Tibial nerve (tissue), 4 donors: Measurements from ENCODE around the gene JARID2. TPM values are rescaled to one million over a fixed set of nuclear protein-coding genes. Genes with fewer than 3 reads are reported as not detected.

Experiments
- DNase-seq, 2 donors: peaks; one replicate each; pipeline ENCODE4 v3.0.0-alpha.2; 2019; ENCODE audit warnings: low spot score in 2 of 2
- H3K27ac ChIP-seq, 4 donors: fragments of 200-600 bp; sonication (generic) in 3 of 4; one replicate each; pipeline ENCODE4 v1.5.1; 2017 to 2019; ENCODE audit warnings: mild to moderate bottlenecking in 1 of 4
- H3K27me3 ChIP-seq, 2 donors: fragments of 200-600 bp; sonication (generic) in 1 of 2; one replicate each; pipeline versions ENCODE4 v1.5.1 to v1.6.0; 2017 to 2019
- H3K36me3 ChIP-seq, 3 donors: fragments of 200-600 bp; sonication (generic); one replicate each; pipeline ENCODE4 v1.5.1; 2018 to 2019
- H3K4me1 ChIP-seq, 4 donors: fragments of 200-600 bp; sonication (generic) in 3 of 4; one replicate each; pipeline ENCODE4 v1.5.1; 2017 to 2019
- H3K4me3 ChIP-seq, 4 donors: fragments of 200-600 bp; sonication (generic) in 3 of 4; one replicate each; pipeline ENCODE4 v1.5.1; 2017 to 2019; ENCODE audit warnings: mild to moderate bottlenecking in 1 of 4, moderate library complexity in 1 of 4
- H3K9me3 ChIP-seq, 4 donors: fragments of 200-600 bp; sonication (generic) in 3 of 4; one replicate each; pipeline ENCODE4 v1.5.1; 2017 to 2019
- EP300 ChIP-seq, 2 donors: sonication (generic); formaldehyde crosslinking; IDR thresholded peaks; one replicate each; pipeline ENCODE4 v1.6.1; 2017; ENCODE audit warnings: antibody characterized with exemption in 2 of 2, mild to moderate bottlenecking in 1 of 2
- POLR2A ChIP-seq, 2 donors: fragments of 450-650 bp; IDR thresholded peaks; one replicate each; pipeline ENCODE4 v1.6.1; 2017; ENCODE audit warnings: antibody characterized with exemption in 2 of 2, mild to moderate bottlenecking in 2 of 2, moderate library complexity in 2 of 2
- WGBS, 2 donors: methylation state at CpG; one replicate each; pipeline ENCODE4 v1.1.5; 2018; 5-methylcytosine and 5-hydroxymethylcytosine counted together
- total RNA-seq, 4 donors: library from RNA; depleted of rRNA; stranded (reverse); fragments of >200 nt; gene quantifications; one replicate each; pipeline ENCODE4 v1.1.0, GENCODE V29; 2016
- TF ChIP-seq, protein P1 (sequence below), 5 experiments: fragments of 200-600 bp in 3 of 5; fragments of 450-650 bp in 2 of 5; sonication (generic) in 3 of 5; IDR thresholded peaks; one replicate each; pipeline ENCODE4 v1.5.1; 2016 to 2019; ENCODE audit warnings: antibody characterized with exemption in 5 of 5, mild to moderate bottlenecking in 3 of 5, moderate library complexity in 2 of 5

The JARID2 gene
- total RNA-seq, 4 donors from 2014 or later: 9.0 to 26.1 (median 9.8) TPM

DNA sequence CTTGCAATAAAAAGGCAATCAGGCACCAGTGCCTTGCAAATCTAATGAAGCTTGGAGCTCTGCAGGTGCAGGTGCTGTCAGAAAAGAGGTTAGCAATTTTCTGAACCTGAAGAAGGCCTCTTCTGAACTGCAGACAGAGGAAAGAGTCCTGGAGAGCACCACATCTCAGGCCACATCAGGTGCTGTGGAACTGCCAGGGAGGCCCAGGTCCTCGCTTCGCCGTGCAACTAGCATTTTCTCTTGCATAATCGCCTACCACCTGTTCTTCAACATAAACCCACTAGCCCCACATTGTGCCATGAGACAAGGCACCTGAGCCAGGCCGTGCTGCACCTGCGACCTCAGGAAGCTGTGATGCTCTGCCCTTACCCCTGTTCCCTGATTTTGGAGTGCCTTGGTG is 229.4 kb downstream of the JARID2 start:
- H3K27ac ChIP-seq: no peak overlapping the region

GRCh38 chr6:15475872-15476271 is 230.0 kb downstream of the JARID2 start:
- DNase-seq: no peak
- 71 to 81% methylated on average over 4 of the region's 4 CpGs for WGBS, 2 donors
- peak overlapping the region in 1 of 4 donors; percentile 40 for H3K27ac ChIP-seq

More for the DNA sequence above, 229.4 kb downstream of the JARID2 start:
- no peaks in the 10 kb centered on the region for H3K9me3 ChIP-seq
- no peak for TF ChIP-seq EP300 (IDR thresholded peaks at IDR 0.05)
- TF ChIP-seq, protein P1, sequence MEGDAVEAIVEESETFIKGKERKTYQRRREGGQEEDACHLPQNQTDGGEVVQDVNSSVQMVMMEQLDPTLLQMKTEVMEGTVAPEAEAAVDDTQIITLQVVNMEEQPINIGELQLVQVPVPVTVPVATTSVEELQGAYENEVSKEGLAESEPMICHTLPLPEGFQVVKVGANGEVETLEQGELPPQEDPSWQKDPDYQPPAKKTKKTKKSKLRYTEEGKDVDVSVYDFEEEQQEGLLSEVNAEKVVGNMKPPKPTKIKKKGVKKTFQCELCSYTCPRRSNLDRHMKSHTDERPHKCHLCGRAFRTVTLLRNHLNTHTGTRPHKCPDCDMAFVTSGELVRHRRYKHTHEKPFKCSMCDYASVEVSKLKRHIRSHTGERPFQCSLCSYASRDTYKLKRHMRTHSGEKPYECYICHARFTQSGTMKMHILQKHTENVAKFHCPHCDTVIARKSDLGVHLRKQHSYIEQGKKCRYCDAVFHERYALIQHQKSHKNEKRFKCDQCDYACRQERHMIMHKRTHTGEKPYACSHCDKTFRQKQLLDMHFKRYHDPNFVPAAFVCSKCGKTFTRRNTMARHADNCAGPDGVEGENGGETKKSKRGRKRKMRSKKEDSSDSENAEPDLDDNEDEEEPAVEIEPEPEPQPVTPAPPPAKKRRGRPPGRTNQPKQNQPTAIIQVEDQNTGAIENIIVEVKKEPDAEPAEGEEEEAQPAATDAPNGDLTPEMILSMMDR (IDR thresholded peaks at IDR 0.05): no peak
- no peak for TF ChIP-seq POLR2A (IDR thresholded peaks at IDR 0.05)
- DNase-seq: no peak
- H3K27me3 ChIP-seq: no peaks in the 10 kb centered on the region
- H3K4me3 ChIP-seq: no peak overlapping the region
- H3K4me1 ChIP-seq: peaks cover 0 to 38% (median 4%) of the 10 kb centered on the region in 4 donors
- WGBS, 2 donors: 80 to 86% methylated on average over 6 of the region's 6 CpGs
- peaks cover 0 to 1% (median 0%) of the 10 kb centered on the region in 3 donors for H3K36me3 ChIP-seq

GRCh38 chr6:15476631-15477380 is 230.9 kb downstream of the JARID2 start:
- peaks cover 0 to 46% (median 4%) of the 10 kb centered on the region in 4 donors for H3K4me1 ChIP-seq

More at GRCh38 chr6:15475872-15476271, 230.0 kb downstream of the JARID2 start:
- TF ChIP-seq POLR2A (IDR thresholded peaks at IDR 0.05) (no peak), EP300 (IDR thresholded peaks at IDR 0.05) (no peak)
- TF ChIP-seq, protein P1 (IDR thresholded peaks at IDR 0.05): no peak
- Histone ChIP-seq H3K4me1 (peaks cover 0 to 43% (median 4%) of the 10 kb centered on the region in 4 donors), H3K36me3 (no peaks in the 10 kb centered on the region), H3K4me3 (no peak overlapping the region), H3K27me3 (no peaks in the 10 kb centered on the region), H3K9me3 (no peaks in the 10 kb centered on the region)

GRCh38 chr6:15477746-15478145 is 231.9 kb downstream of the JARID2 start:
- TF ChIP-seq POLR2A (IDR thresholded peaks at IDR 0.05): no peak
- no peak for TF ChIP-seq EP300 (IDR thresholded peaks at IDR 0.05)
- TF ChIP-seq, protein P1 (IDR thresholded peaks at IDR 0.05): no peak
- H3K4me1 ChIP-seq: peaks cover 0 to 46% (median 4%) of the 10 kb centered on the region in 4 donors
- DNase-seq: no peak
- 55 to 65% methylated on average over 5 of the region's 5 CpGs for WGBS, 2 donors
- no peak overlapping the region for H3K27ac ChIP-seq
- no peaks in the 10 kb centered on the region for H3K9me3 ChIP-seq
- no peaks in the 10 kb centered on the region for H3K27me3 ChIP-seq
- H3K4me3 ChIP-seq: no peak overlapping the region
- no peaks in the 10 kb centered on the region for H3K36me3 ChIP-seq

More at GRCh38 chr6:15476631-15477380, 230.9 kb downstream of the JARID2 start:
- DNase-seq: no peak
- Histone ChIP-seq H3K36me3 (no peaks in the 10 kb centered on the region), H3K9me3 (no peaks in the 10 kb centered on the region), H3K27ac (peak overlapping the region in 2 of 4 donors; percentile 14 to 40), H3K4me3 (no peak overlapping the region), H3K27me3 (no peaks in the 10 kb centered on the region)
- no peak for TF ChIP-seq EP300 (IDR thresholded peaks at IDR 0.05)
- TF ChIP-seq, protein P1 (IDR thresholded peaks at IDR 0.05): no peak
- 38 to 39% methylated on average over 7 of the region's 7 CpGs for WGBS, 2 donors

DNA sequence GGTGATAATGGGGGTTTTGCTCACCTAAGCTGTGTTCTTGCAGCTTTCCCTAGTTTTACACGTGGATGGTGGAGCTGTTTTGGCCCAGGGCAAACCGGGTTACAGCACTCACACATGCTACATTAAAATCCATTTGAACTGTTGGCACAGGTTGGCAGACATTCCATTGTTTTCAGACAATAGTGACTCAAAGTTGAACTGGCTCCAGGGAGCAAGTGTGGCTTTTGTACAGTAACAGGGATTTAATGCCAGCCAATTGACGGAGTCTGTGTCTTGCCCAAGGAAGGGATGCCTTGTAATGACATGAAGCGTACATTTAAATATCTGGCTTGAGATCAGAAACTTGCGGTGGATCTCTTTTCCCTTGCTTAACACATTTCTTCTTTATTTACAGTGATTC is 233.9 kb downstream of the JARID2 start:
- Histone ChIP-seq H3K36me3 (no peaks in the 10 kb centered on the region), H3K9me3 (no peaks in the 10 kb centered on the region), H3K27me3 (no peaks in the 10 kb centered on the region), H3K4me3 (no peak overlapping the region), H3K27ac (no peak overlapping the region), H3K4me1 (peaks cover 0 to 37% (median 4%) of the 10 kb centered on the region in 4 donors)
- TF ChIP-seq, protein P1 (IDR thresholded peaks at IDR 0.05): no peak
- TF ChIP-seq EP300 (IDR thresholded peaks at IDR 0.05) (no peak), POLR2A (IDR thresholded peaks at IDR 0.05) (no peak)
- DNase-seq: no peak
- 47 to 62% methylated on average over 4 to 5 of the region's 5 CpGs for WGBS, 2 donors
